H1 (cell line): ENCODE measurements around the gene SCO2. TPM values are rescaled to one million over a fixed set of nuclear protein-coding genes. Genes with fewer than 3 reads are reported as not detected.

ENCODE experiments used
- CHD2 ChIP-seq: IDR thresholded peaks from 2 replicates; pipeline ENCODE4 v1.6.1; 2012; ENCODE audit warnings: low read length, improper control_type of control experiment
- CREB1 ChIP-seq: IDR thresholded peaks from 2 replicates; pipeline ENCODE4 v1.6.1; 2012; ENCODE audit warnings: inconsistent platforms
- EZH2 ChIP-seq: fragments of 200-600 bp; sonication (generic); IDR thresholded peaks from 2 replicates; pipeline ENCODE4 v1.7.1; 2012; ENCODE audit warnings: low read depth, mild to moderate bottlenecking, moderate library complexity, low read length, inconsistent platforms; ENCODE audit not compliant: severe bottlenecking
- GABPA ChIP-seq: IDR thresholded peaks from 2 replicates; pipeline ENCODE4 v1.6.1; 2011; ENCODE audit warnings: mild to moderate bottlenecking, low read length, moderate library complexity, borderline replicate concordance; ENCODE audit not compliant: insufficient read depth
- KDM1A ChIP-seq: fragments of 200-600, 300-600 bp; sonication (generic); IDR thresholded peaks from 2 replicates; pipeline ENCODE4 v1.7.1; 2016; ENCODE audit warnings: mild to moderate bottlenecking, low read length, borderline replicate concordance
- KDM4A ChIP-seq: IDR thresholded peaks from one replicate; pipeline ENCODE4 v1.7.1; 2012; ENCODE audit warnings: low read depth, mild to moderate bottlenecking, moderate library complexity, low read length, inconsistent platforms; ENCODE audit not compliant: severe bottlenecking
- RAD21 ChIP-seq, 2 experiments: IDR thresholded peaks in 1 of 2; conservative IDR thresholded peaks in 1 of 2; 2 replicates each; pipeline ENCODE4 v1.6.1; 2011; ENCODE audit warnings: low read depth in 2 of 2, low read length in 2 of 2, improper control_type of control experiment in 1 of 2, inconsistent platforms in 1 of 2, mild to moderate bottlenecking in 1 of 2, moderate library complexity in 1 of 2
- RFX5 ChIP-seq: IDR thresholded peaks from 2 replicates; pipeline ENCODE4 v1.6.1; 2011; ENCODE audit warnings: low read depth, low read length, improper control_type of control experiment, borderline replicate concordance
- SIN3A ChIP-seq, 2 experiments: IDR thresholded peaks in 1 of 2; conservative IDR thresholded peaks in 1 of 2; 2 replicates each; pipeline ENCODE4 v1.6.1; 2011 to 2012; ENCODE audit warnings: low read length in 2 of 2, improper control_type of control experiment in 1 of 2, low read depth in 1 of 2, mild to moderate bottlenecking in 1 of 2
- SIRT6 ChIP-seq: IDR thresholded peaks from one replicate; pipeline ENCODE4 v1.7.1; 2012; ENCODE audit warnings: low read length, inconsistent platforms
- SP1 ChIP-seq: IDR thresholded peaks from 2 replicates; pipeline ENCODE4 v1.6.1; 2011; ENCODE audit warnings: low read depth, low read length
- SP4 ChIP-seq: IDR thresholded peaks from 2 replicates; pipeline ENCODE4 v1.6.1; 2012; ENCODE audit warnings: low read length, inconsistent platforms
- SUZ12 ChIP-seq: fragments of 200-600 bp; sonication (generic); IDR thresholded peaks from 2 replicates; pipeline ENCODE4 v1.6.1; 2012; ENCODE audit warnings: mild to moderate bottlenecking, inconsistent platforms, low read length, moderate library complexity, mixed read lengths
- TEAD4 ChIP-seq: IDR thresholded peaks from 2 replicates; pipeline ENCODE4 v1.6.1; 2012; ENCODE audit warnings: low read depth, low read length, inconsistent platforms, mixed read lengths
- polyA plus RNA-seq, 7 experiments: library from polyadenylated mRNA; depleted of rRNA in 3 of 7; stranded (reverse) in 5 of 7; unstranded in 2 of 7; fragments of >200 nt in 5 of 7; fragments of 200-250 nt in 2 of 7; gene quantifications; 1 replicate in 5 of 7; 2 replicates in 1 of 7; 4 replicates in 1 of 7; pipeline versions ENCODE4 v1.2.1 to v1.2.3, GENCODE V29; 2011 to 2013; ENCODE audit warnings: missing spikeins in 2 of 7, mixed read lengths in 2 of 7
- total RNA-seq: library from RNA; stranded (reverse); fragmentation: NEBNext Ultra II Directional; extraction: Animal tissue kit (Norgen Biotek cat#: 25700); gene quantifications from 2 replicates; pipeline ENCODE4 v1.2.1, GENCODE V29; 2021
- TF ChIP-seq, protein P1 (sequence below), 3 experiments: IDR thresholded peaks; 1 replicate in 2 of 3; 2 replicates in 1 of 3; pipeline versions ENCODE4 v1.5.1 to v1.6.1; 2011; ENCODE audit warnings: low read length in 3 of 3, mild to moderate bottlenecking in 3 of 3, inconsistent platforms in 2 of 3, low read depth in 1 of 3, moderate library complexity in 1 of 3; ENCODE audit not compliant: insufficient read depth in 1 of 3; ENCODE audit errors: control extremely low read depth in 1 of 3

The SCO2 gene
- total and polyA plus RNA-seq, 2 of the 8 experiments (the other 6 are each of a cell fraction or from before 2014, with no cell fraction given), result 2.0 TPM; not detected in 1

DNA sequence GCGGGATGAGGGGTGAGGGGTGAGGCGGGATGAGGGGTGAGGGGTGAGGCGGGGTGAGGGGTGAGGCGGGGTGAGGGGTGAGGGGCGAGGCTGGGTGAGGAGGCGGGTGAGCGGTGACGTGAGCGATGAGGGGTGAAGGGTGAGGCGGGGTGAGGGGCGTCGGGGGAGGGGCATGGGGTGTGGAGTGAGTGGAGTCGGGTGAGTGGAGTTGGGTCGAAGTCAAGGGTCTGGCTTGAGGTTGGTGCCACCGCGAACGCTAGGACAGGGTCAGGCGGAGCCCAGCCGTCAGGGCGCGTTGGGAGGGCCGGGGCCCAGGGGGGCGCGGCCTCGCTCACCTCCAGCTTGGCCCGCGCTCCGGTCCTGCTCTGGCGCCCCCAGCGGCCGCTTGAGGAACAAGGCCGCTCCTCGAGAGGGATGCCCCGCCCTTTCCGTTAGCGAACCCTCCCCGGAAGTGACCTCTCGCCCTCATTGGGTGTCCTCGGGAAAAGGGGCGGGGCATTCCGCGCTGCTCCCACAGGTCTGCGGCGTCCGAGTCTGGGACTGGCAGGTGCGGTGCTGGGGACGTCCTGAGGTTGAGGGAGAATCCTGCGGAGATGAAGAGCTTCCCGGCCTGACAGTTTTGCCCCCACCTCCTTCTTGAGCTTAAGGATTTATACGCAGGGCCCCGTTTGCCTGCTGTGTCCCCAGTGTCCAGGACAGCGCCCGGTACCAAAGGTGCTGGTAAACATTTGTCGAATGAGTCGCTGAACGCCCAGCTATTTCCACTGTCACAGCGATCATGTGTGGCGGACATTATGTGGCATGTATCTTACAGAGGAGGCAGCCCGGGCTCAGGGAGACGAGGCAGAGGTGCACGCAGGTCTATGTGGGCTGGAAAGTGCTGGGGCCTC is 37.4 kb upstream of the SCO2 start, which contains the start of gene SYCE3 (continued):
- TF ChIP-seq GABPA, result peak; percentile 69; the same call in 1 of the 2 replicates
- peak; percentile 54; the same call in 1 of the 2 replicates for TF ChIP-seq SP1
- TF ChIP-seq KDM4A, result peak; percentile 44
- 0 out of 4 replicates have a peak, but pooled peaks of 1 of the 2 experiments have one; percentile 39 for TF ChIP-seq SIN3A (conservative IDR thresholded peaks at IDR 0.05 in 1 of 2, IDR thresholded peaks at IDR 0.05 in 1 of 2; ENCODE audit: low read depth in 1 of 2, low read length in 2 of 2)
- TF ChIP-seq, protein P1, sequence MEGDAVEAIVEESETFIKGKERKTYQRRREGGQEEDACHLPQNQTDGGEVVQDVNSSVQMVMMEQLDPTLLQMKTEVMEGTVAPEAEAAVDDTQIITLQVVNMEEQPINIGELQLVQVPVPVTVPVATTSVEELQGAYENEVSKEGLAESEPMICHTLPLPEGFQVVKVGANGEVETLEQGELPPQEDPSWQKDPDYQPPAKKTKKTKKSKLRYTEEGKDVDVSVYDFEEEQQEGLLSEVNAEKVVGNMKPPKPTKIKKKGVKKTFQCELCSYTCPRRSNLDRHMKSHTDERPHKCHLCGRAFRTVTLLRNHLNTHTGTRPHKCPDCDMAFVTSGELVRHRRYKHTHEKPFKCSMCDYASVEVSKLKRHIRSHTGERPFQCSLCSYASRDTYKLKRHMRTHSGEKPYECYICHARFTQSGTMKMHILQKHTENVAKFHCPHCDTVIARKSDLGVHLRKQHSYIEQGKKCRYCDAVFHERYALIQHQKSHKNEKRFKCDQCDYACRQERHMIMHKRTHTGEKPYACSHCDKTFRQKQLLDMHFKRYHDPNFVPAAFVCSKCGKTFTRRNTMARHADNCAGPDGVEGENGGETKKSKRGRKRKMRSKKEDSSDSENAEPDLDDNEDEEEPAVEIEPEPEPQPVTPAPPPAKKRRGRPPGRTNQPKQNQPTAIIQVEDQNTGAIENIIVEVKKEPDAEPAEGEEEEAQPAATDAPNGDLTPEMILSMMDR (IDR thresholded peaks at IDR 0.05; ENCODE audit: control extremely low read depth in 1 of 3, insufficient read depth in 1 of 3, low read depth in 1 of 3, low read length in 3 of 3), result peak; percentile 81 to 88 (median 84)
- TF ChIP-seq SP4, result peak; percentile 88
- TF ChIP-seq KDM1A, result no peak
- 0 out of 2 replicates have a peak, but pooled peaks have one; percentile 40 for TF ChIP-seq CREB1
- no peak for TF ChIP-seq SIRT6
- TF ChIP-seq EZH2, result no peak
- peak; percentile 42; the same call in 1 of the 2 replicates for TF ChIP-seq TEAD4
- peak; percentile 55 to 69; a peak in 3 of 4 replicates for TF ChIP-seq RAD21 (IDR thresholded peaks at IDR 0.05 in 1 of 2, conservative IDR thresholded peaks at IDR 0.05 in 1 of 2; ENCODE audit: low read depth in 2 of 2, low read length in 2 of 2)
- TF ChIP-seq SUZ12, result no peak
- TF ChIP-seq RFX5, result no peak
- TF ChIP-seq CHD2, result no peak
